CD4-positive, alpha-beta T cell treated with Interferon gamma for 1 hour (primary cell): ENCODE measurements around the gene NF1.
"Not testable (repeated sequence)": the region's sequence is repeated elsewhere in the genome, so short reads cannot be mapped to it uniquely, and the experiment has no call there.

Source experiments
- DNase-seq: peaks from one replicate; pipeline ENCODE4 v3.0.0-alpha.2; 2020

Gene NF1

DNA sequence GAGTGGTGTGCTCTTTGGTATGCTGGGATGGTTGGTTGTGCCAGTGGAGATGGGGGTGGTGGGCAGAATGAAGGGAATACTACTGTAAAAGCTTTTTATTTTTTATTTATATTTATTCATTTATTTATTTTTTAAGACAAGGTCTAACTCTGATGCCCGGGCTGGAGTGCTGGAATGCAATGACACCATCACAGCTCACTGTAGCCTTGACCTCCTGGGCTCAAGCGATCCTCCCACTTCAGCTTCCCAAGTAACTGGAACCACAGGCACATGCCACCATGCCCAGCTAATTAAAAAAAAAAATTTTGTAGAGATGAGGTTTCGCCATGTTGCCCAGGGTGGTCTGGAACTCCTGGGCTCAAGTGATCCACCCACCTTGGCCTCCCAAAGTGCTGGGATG is 4.1 kb upstream of the NF1 start:
- DNase-seq = not testable (repeated sequence)

- no peak for DNase-seq
These were observed 2.2 kb upstream of the NF1 start for GRCh38 chr17:31092475-31093064.

- DNase-seq = no peak
These were observed 744 bp upstream of the NF1 start for GRCh38 chr17:31093866-31094599.

DNA sequence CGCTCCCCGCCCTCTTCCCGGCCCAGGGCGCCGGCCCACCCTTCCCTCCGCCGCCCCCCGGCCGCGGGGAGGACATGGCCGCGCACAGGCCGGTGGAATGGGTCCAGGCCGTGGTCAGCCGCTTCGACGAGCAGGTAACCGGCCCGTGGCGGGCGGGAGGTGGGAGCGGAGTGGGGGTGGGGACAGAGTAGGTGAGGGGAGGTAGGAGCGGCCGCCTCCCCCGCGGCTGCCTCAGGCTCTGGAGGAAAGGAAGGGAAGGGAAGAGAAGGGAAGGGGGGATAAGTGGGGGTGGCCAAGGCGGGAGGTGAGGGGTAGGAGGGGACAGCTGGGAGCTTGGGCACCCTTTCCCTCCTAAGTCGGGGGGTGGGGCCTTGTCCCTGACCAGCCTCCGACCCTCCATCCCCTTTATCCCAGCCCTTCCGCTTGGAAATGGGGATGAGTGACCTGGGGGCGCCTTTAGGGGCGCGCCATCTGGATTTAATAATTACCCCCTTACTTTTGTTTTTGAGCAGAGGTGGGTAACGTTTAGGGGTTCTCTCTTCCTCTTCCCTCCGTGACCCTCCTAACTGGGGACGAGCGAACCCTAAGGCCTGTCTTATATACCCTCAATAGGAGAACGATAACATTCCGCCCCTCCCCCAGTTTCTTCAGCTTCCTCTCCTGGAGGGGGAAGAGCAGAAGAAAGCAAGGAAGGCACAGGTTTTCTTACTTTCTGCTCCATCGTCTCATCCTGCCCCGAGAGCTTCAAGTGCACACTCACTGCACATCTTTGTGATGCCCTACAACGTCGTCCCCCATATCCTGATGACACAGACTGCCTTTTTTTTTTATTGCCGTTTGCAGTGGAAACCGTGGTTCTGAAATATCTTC is 694 bp downstream of the NF1 start:
- DNase-seq = peak; percentile 5

- no peak for DNase-seq
These were observed 1.3 kb downstream of the NF1 start for GRCh38 chr17:31096106-31096436.

GRCh38 chr17:31099016-31099415 is 4.2 kb downstream of the NF1 start:
- DNase-seq = no peak

DNA sequence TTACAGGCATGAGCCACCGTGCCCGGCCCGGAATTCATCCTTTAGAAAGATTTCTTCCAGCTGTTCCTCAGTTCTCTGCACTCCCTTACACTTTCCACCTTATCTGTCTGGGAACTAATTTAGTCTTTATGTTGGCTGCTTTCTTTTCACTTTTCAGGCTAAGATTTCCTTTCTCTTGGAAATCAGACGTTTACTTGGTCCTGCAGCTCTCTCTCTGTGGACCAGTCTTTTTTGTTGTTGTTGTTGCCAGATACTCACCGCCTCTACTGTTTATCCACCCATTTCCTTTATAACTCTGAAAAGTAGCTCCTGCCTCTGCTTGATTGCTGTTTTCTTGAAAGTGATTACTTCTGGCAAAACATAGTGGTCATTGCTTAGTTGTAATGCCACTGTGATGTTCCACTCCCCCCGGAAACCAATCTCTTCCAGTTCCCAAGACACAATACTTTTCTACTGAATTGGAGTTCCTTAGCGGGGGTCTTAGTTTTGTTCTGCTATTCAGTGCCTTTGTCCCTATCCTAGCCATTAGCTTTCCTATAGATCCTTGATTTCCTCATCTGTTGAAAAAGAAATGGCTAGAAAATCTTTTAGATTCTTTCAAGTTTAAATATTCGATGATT is 6.2 kb downstream of the NF1 start:
- DNase-seq = no peak

DNA sequence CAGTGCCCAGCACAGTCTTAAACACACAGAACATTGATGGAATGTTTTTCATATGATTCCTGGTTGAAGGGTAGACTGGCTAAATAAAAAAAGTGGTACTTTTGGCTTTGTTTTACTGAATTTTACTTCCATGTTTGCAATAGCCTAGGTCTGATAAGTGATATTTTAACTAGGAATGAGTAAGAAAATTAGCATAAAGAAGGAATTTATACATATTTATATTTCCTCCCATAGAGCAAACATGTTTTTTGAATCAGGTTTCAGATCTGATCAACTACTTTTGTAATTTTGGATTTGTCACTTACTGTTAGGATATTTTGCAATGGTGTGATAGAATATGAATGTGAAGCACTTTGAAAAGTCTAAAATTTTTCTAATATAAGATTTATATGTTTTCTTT is 7.2 kb downstream of the NF1 start:
- no peak for DNase-seq

DNA sequence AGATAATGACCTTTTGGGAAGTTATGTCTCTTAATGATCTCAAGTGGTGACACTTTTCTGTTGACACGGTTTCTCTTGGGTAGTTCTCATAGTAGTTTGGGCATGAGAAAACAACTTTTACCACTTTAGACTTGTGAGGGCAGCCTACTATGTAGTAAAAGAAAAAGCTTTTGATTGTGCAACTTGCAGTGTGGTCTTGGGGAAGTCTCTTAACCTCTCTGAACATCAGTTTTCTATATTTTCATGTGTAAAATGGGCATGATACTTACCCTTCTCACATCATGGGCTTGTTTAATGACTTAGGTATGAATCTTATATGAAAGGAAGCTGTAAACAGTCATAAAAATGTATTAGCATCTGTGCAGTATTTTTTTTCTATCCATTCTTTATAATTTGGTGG is 11.2 kb downstream of the NF1 start:
- no peak for DNase-seq

GRCh38 chr17:31111183-31111582 is 16.4 kb downstream of the NF1 start:
- DNase-seq = no peak

DNA sequence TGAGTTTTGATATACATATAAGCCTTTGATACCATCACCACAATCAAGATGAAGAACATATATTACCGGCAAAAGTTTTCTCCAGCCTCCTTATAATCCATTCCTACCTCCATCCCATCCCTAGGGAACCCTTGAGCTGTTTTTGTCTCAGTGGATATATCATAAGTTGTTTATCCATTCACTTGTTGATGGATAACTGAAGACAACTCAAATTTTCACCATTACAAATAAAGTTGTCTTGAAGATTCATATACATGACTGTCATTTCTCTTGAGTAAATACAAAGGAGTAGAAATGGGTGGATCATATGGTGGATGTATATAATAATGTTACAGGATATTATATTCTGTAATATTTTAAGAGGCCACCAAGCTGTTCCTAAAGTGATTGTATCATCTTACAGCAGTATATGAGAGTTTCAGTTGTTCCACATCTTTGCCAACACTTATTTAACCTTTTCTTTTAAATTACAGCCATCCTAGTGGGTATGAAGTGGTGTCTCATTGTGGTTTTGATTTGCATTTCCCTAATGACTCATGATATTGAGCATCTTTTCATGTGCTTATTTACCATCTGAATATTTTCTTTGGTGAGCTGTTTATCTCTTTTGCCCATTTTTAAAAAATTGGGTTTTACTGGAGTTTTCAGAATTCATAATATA is 17.4 kb downstream of the NF1 start:
- DNase-seq = no peak

DNA sequence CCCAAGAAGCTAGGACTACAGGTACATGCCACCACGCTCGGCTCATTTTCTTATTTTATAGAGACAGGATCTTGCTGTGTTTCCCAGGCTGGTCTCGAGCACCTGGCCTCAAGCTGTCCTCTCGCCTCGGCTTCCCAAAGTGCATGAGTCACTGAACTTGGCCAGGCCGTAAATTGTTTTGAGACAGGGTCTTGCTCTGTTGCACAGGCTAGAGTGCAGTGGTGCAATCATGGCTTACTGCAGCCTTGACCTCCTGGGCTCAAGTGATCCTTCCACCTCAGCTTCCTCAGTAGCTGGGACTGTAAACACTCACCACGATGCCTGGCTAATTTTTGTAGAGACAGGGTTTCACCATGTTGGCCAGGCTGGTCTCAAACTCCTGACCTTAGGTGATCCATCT is 18.6 kb downstream of the NF1 start:
- not testable (repeated sequence) for DNase-seq

DNA sequence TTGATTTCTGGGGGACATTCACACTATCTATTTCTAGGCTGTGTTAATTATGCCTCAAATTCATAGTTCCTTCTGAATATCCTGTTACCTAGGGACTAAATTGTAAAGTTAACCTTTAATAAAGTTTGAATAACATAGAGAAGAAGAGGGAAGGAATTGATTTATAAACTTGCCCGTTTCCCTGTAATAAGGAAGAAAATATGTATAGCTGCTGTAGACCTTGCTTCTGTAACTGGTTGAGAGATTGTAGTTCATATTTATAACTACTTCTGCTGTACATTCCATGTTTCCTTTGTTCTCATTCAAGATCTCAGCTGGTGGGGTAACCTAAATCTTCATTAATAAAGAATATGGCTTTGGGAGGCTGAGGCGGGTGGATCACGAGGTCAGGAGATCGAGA is 19.2 kb downstream of the NF1 start:
- DNase-seq = no peak

DNA sequence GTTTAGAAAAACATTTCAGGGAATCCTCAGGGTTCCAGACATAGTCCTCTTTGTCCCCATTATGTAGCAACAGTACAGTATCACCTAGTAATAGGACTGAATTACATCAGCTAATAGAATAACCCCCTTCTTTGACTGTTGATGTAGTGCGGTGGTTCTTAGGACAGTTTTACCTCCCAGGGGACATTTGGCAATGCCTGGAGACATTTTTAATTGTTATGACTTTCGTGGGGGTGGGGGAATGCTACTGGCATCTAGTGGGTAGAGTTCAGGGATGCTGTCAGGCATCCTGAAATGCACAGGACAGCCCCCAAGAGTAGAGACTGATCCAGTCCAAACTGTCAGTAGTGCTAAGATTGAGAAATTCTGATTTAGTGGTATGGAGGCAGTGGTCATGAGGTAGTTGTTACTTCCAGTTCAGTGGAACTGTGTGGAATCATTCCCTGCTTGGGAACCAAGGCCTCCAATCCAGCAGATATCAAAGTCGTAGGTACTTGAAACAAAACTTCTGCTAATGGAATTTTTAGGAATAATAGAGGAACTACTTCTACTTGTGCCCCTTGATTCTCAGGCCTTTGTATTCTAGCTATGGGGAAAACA is 20.3 kb downstream of the NF1 start:
- DNase-seq = no peak

GRCh38 chr17:31116167-31116566 is 21.4 kb downstream of the NF1 start:
- DNase-seq = no peak

- DNase-seq = no peak
These were observed 28.0 kb downstream of the NF1 start for GRCh38 chr17:31122746-31123145.

GRCh38 chr17:31126318-31126717 is 31.5 kb downstream of the NF1 start:
- DNase-seq = no peak

GRCh38 chr17:31128241-31128640 is 33.5 kb downstream of the NF1 start:
- no peak for DNase-seq

GRCh38 chr17:31130286-31131224 is 35.8 kb downstream of the NF1 start:
- no peak for DNase-seq

DNA sequence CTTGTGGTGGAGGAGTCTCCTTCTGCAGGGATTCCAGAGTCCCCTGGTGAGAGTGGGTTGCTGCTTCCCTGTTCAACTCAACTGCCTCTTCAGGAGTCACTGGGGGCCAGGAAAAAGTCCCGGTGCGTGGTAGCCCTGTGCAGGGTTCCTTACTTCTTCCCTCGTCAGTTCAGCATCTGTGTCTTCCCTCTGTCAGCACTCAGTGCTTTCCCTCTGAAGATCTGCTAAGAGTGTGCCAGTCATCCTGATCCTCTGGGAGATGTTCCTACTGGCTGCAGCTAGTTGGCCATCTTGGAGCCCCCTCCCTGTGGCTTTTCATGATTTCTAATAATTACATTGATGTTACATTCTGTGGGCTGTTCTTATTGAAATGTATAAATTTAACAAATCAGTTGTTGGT is 36.5 kb downstream of the NF1 start:
- no peak for DNase-seq

DNA sequence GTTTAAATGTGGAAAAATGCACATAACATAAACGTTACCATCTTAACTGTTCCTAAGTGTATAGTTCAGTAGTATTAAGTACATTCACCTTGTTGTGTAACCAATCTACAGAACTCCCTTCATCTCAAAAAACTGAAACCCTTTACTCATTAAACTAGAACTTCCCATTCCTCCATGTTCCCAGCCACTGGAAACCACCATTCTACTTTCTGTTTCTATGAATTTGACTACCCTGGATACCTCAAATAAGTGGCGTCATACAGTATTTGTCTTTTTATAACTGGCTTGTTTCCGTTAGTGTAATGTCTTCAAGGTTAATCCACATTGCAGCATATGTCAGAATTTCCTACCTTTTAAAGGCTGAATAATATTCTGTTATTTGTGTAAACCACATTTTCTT is 38.2 kb downstream of the NF1 start:
- DNase-seq = no peak

- no peak for DNase-seq
These were observed 39.8 kb downstream of the NF1 start for GRCh38 chr17:31134576-31134975.
